Stimulated activated CD4-positive, alpha-beta T cell treated with anti-CD3 and anti-CD28 coated beads, Interleukin-1b, Interleukin-23, amount 100 ng/mL, for 4 hours (primary cell): Measurements from ENCODE around the gene C2.
"Not testable (repeated sequence)": the region's sequence is repeated elsewhere in the genome, so short reads cannot be mapped to it uniquely, and the experiment has no call there.

Experiments used
- DNase-seq, 2 donors: peaks; one replicate each; pipeline ENCODE4 v3.0.0-alpha.2; 2020; ENCODE audit warnings: low read depth in 2 of 2

The C2 gene

DNA sequence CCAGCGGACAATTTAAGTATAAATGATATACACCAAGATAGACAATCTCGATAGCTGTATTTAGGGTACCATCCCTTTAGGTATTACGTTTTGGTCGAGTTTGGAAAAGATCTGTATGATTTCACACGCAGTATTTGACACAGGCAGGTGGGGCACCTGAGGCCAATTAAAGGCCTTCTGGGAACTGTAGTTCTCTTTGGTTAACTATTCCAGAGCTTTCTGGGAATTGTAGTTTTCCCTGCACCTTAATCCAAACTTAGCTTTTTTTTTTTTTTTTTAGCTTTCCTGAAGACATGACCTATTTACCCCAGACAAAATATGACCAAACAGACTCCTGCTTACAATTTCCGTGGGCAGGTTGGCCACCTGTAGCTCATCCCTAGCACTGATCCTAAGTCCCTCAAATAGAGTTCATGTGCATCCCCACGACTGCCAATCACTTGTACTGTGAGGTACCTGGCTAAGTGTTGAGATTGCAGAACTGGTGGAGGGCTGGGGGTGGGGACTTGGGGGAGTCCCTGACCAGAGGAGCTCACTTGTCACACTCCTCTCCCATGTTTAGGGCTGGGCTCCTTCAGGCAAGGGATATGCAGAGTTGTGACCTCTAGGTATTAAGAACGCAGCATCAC lies 29.0 kb upstream of the C2 start:
- no peak for DNase-seq

DNA sequence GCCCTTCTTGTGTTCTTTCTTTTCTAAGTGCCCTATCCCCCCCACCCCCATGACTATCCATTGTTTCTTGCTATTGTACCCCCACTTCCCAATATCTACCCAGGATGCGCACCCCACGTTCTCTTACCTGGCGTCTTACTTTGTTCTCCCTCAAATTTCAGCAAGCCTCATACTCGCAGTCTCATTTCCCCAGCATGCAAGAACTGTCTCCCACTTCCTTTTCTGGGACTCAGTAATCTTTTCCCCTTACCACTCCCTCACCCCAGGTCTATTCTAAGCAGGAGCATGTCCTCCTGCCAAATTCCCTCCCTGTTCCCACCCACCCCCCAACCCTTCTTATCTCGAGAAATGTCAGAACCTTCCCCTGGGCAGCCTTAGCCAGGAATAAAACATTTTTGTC lies 28.3 kb upstream of the C2 start:
- DNase-seq, result no peak

DNA sequence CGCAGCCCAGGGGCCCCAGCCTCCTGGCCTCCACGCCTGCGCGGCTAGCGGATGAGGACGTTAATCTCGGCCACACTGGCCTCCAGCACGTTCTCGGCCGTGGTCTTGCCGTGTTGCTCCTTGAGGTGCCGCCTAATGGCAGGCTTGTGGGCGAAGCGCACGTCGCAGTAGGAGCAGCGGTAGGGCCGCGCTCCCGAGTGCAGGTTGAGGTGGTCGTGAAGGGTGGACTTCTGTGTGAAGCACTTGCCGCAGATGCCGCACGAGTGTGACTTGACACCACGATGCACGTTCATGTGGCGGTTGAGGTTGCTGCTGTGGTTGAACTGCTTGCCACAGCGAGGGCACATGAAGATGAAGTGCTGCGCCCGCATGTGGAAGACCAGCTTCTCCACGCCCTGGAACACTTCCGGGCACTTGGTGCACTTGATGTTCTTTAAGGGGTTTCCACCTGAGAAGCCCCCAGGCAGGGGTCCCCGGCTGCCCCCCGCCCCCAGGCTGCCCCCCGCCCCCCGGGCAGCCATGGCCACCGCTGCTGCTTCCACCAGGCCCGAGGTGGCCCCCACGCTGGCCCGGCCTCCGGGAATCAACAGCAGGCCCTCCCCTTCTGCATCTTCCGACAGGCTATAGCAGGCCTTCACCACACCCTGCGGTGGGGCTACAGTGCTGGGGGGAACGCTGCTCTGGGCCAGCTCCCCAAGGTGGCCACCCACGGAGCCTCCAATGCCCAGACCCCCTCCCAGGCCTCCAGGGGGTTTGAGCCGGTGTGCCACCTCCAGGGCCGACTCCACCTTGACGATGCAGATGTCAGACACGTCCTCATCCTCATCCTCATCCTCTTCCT lies 27.4 kb upstream of the C2 start:
- DNase-seq, result no peak

DNA sequence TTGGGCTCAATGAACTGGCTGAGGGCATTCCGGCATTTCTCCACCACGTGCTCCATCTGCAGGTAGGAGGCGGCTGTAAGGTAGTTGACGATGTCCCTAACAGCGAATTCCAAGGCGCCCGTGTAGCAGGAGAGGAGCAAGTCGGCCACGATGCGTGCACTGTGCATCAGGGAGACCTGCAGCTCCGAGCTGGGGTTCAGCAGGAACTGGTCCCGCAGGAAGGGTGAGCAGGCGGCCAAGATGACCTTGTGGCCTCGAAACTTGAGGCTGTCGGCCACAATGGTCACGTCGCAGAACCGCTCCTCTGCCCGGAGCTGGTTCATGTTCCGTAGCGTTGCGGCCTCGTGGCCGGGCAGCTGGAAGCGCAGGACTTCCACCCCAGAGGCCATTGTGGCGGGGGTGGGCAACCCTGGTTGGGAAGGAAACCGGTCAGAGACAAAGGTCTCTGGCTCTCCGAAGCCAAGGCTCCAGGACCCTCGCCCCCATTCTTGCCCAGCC lies 26.6 kb upstream of the C2 start:
- DNase-seq, result no peak

DNA sequence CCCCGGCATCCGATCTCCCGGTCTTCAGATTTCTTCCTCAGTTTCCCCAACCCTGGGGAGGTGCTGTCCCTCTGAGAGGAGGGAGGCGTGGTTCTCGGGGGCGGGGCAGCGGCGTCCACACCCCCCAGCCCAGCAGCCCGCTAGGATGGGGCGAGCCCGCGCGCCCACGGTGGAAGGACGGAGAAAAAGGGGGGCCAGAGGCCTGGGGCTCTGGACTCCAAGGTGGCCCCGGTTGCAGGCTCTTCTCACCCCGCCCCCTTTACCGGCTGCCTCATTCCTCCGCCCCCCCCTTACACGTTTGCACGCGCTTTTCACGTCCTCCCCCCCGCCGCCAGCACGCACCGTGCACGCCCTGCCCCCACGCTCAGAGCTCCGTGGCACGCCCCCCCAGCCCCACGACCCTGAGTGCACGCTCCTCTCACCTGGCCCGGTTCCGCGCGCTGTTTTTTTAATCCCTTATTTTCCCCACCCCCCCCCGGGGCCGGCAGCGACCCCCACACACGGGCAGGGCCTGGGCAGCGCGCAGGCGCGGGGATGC lies 26.0 kb upstream of the C2 start:
- DNase-seq, result peak; percentile 61 to 66

DNA sequence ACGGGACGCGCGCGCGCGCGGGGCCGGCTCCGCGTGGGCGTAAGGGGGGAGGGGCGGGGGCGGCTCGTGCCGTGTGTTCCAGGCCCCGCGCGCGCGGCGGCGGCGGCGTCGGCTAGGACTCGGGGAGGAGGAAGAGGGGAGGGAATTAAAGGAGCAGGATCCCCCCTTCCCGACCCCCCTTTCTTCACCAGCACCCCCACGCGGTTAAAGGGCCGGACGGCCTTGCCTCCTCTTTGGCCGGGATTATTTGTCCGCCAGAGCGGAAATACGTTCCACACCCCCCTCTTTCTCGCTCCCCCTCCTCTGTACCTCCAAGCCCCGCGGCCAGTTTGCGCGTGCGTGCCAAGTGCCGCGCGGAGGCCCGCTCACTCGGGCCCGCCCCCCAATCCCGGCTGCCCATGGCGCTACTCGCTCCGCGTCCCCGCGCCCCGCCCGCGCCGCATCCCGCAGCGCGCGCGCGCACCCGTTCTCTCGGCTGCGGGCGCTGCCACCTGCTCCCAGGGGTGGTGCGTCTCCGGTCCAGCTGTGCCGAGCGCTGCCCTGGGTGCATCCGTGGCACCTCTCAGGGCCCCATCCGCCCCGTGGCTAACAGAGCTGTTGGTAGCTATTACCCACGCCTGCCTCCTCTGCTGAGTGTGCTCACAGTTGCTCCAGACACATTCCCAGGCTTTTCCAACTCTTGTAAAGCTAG lies 25.4 kb upstream of the C2 start, which contains the start of gene ZBTB12:
TSS of gene ZBTB12 (minus strand) at position 134 of the 691 bp plus-strand sequence. CDS start 781 bp downstream, outside the sequence.
- peak; percentile 76 to 81 for DNase-seq

DNA sequence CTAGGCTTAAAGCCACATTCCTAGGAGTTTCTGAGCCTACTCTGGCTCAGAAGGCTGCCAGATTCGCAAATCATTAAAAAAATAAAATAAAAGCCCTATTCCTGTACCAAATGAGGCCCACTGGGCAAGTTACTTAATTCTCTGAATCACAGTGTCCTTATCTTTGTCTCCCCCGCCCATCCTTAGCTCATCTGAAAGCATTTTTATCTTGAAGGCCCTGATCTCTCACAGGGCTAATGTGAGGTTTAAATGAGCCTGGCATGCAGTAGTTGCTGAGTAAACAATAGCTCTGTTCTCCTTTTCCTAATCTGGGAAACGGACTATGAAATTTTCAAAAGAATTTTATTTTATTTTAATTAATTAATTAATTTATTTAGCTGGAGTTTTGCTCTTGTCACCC lies 23.6 kb upstream of the C2 start:
- DNase-seq, result no peak

DNA sequence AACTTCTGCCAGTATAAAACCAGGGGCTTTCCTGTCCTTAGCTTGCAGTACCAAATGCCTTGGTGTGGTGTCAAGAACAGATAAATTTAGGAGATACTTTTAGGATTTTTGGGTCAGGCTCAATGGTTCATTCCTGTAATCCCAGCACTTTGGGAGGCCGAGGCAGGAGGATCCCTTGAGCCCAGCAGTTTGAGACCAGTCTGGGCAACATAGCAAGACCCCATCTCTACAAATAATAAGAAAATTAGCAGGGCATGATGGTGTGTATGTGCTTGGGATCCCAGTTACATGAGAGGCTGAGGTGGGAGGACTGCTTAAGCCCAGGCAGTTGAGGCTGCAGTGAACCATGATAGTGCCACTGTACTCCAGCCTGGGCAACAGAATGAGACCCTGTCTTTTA lies 22.5 kb upstream of the C2 start:
- no peak for DNase-seq

DNA sequence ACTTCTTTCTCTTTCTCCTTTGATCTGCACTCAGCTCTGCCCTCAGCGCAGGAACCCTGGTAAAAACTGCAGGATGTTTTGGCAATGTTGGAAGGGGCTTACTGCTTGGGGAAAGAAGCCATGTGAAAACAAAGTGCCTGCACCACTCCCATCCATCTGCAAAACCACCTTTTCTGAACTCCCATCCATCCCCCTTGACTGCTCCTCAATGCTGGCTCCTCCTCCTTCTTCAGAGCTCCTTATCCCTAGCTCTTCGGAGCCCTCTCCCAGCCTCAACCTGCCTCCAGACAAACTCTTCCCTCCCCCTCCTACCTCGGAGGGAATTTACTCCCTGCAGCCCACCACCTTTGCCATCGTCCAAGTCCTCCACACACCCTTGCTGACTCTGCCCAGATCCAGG lies 21.4 kb upstream of the C2 start:
- DNase-seq, result no peak

DNA sequence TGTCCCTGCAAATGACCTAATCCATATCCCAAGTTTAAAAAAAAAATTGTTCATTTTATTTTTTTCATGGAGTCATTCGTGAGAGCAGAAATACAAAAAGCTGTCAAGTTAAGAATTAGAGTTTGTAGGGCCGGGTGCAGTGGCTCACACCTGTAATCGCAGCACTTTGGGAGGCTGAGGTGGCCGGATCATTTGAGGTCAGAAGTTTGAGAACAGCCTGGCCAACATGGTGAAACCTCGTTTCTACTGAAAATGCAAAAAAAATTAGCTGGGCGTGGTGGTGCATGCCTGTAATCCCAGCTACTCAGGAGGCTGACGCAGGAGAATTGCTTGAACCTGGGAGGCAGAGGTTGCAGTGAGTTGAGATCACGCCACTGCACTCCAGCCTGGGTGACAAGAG lies 20.8 kb upstream of the C2 start:
- DNase-seq, result not testable (repeated sequence)

DNA sequence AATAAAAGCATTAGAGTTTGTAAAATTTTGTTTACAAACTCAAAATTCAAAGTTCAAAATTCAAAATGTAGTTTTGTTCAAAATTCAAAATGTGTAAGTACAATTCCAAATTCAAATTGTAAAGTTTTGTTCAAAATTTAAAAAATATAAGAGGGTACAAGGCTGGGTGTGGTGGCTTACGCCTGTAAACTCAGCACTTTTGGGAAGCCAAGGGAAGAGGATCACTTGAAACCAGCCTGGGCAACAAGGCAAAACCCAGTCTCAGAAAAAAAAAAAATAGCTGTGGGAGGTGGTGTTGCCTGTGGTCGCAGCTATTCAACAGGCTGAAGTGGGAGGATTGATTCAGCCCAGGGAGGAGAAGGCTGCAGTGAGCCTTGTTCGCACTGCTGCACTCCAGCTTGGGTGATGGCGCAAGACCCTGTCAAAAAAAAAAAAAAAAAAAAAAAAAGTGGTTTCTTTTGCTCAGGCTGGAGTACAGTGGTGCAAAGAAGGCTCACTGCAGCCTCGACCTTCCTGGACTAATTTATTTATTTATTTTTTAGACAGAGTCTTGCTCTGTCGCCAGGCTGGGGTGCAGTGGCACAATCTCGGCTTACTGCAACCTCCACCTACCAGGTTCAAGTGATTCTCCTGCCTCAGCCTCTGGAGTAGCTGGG lies 20.2 kb upstream of the C2 start:
- no peak for DNase-seq

DNA sequence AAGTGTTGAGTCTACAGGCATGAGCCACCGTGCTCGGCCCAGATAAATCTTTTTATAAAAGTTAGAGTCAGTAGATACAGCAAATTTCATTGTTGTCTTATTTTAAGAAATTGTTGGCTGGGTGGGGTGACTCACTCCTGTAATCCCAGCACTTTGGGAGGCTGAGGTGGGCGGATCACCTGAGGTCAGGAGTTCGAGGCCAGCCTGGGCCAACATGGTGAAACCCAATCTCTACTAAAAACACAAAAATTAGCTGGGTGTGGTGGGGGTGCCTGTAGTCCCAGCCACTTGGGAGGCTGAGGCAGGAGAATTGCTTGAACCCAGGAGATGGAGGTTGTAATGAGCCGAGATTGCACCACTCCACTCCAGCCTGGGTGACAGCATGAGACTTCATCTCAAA lies 19.3 kb upstream of the C2 start:
- DNase-seq, result not testable (repeated sequence)

DNA sequence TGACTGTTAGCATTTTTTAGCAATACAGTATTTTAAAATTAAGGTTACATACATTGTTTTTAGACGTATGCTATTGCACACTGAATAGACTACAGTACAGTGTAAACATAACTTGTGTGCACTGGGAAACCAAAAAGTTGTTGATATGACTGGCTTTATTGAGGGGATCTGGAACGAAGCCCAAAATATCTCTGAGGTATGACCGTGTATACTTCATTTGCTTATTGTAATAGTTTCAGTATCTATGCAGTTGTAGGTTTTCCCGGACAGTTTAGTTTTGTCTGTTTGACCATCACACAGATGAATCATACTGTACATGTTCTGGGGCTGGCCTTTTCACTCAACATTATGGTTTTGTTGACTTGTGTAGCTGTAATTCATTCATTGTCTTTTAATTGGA lies 18.7 kb upstream of the C2 start:
- DNase-seq, result no peak

DNA sequence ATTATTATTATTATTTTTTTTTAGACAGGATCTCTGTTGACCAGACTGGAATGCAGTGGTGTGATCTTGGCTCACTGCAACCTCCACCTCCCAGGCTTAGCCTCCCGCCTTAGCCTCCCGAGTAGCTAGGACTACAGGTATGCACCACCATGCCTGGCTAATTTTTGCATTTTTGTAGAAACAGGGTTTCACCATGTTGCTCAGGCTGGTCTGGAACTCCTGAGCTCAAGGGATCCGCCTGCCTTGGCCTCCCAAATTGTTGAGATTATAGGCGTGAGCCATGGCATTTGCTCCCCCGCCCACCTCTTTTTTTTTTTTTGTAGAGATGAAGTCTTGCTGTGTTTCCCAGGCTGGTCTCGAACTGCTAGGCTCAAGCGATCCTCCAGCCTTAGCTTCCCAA lies 18.2 kb upstream of the C2 start:
- not testable (repeated sequence) for DNase-seq

DNA sequence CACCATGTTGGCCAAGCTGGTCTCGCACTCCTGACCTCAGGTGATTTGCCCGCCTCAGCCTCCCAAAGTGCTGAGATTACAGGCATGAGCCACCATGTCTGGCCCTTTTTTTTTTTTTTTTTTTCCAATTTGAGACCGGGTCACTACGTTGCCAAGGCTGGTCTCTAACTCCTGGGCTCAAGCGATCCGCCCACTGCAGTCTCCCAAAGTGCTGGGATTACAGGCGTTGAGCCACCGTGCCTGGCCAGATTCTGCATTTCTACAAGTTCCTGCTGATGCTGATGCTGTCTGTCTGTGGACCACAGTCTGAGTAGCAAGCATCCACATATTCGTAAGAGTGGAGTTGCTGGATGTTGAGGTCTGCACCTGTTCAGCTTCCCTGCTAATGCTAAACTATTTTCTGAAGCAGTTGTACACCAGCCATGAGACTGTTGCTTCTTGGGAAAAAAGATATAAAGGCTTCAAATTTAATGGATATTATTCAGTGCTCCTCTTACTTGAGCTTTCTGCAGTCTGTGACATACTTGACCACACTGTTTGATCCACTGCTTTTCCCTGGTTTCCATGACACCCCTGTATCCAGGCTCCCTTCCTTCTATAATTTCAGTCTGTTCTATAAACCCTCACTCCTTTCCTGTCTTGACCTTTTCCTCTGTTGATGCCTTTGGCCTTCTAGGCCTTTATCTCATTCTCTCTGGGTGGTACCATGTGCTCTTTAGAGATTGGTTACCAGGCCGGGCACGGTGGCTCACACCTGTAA lies 15.5 kb upstream of the C2 start:
- DNase-seq, result no peak

DNA sequence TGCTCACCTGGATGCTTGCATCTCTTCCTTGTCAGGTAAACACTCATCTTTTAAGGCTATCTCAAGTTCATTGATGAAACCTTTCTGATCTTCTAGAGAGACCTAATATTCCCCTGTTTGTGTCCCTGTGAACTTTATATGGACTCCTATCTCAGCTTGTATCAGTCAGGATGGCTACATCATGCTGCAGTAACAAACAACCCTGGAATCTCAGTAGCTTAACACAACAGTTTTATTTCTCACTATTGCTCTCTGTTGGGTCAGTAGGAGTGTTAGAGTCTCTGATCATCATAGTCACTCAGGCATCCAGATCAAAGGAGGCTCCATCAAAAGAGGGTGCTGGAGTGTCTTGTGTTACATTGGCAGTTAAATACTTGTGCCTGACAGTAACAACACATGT lies 12.2 kb upstream of the C2 start:
- no peak for DNase-seq

DNA sequence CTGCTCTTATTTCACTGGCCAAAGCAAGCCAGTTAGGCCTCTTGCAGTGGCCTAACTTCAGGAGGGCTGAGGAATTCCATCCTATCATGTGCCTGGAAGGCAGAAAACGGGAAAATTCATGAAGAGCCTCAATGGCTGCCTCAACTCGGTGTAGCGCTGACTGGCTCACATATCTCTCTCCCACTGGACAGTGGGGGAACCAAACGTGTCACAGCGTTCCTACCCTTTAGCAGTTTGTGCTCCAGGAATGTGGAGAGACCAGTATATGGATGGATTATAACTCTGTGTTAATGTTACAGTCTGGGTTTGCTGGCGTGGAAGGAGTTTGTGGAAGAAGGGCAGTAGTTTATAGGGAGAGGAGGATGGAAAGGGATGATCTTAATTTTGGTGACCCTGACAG lies 11.8 kb upstream of the C2 start:
- DNase-seq, result no peak

DNA sequence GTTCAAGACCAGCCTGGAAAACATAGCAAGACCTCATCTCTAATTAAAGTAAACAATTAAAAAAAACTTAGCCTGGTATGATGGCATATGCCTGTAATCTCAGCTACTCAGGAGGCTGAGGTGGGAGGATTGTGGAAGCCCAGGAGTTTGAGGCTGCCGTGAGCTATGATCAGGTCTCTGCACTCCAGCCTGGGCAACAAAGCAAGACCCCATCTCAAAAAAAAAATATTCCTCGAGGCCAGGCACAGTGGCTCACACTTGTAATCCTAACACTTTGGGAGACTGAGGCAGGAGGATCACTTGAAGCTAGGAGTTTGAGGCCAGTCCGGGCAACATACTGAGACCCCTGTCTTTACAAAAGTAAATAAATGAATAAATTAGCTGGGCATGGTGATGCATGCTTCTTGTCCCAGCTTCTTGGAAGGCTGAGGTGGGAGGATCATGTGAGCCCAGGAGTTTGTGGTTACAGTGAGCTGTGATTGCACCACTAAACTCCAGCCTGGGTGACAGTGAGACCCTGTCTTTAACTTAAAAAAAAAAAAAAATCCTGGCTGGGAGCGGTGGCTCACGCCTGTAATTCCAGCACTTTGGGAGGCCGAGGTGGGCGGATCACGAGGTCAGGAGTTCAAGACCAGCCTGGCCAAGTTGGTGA lies 9.3 kb upstream of the C2 start:
- DNase-seq, result no peak

DNA sequence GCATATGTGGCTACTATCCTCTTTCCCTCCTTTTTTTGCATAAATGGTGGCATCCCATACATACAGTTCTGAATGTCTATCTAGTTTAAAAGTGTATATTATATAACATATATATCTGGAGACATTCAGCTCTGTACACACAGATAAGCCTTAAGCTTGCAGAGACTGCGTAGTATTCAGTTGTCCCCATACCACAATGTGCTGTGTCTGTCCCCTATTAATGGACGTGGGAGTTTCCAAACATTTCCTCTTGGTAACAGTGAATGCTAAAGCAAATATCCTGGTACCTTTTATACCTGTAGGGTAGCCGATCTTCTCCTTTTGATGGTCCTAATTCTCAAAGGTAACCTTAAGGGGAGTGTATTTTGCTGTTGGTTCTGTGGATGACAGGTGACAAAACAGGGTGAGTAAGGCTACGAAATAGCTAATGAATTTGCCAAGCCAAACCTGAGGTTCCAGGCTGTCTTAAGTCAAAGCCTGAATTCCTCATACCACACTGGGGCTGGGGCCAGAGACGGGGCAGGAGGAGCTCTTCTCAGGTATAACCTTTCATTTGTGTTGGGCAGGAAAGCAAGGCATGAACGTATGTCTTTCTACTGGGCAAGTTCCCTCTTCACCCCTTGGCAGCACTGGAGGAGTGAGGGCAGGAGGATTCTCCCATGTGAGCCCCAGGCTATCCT lies 7.8 kb upstream of the C2 start:
- DNase-seq, result no peak

DNA sequence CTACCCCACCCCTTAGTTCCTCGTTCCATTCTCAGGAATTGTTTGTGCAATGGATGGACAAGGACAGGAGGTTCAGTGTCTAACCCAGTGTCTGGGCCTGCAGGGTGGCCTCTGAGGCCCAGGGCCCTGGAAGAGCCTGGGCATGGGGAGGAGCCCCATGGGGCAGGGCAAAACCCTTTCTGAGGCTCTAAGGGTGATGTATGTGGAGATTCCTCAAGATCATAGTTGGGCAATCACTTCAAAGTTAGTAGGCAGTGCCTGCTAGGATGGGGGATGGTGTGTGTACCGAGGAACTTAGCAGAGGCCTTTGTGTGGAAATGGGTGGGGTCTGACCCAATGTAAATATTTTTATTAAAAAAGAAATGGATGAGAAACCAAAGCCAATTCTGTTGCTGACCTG lies 6.7 kb upstream of the C2 start:
- no peak for DNase-seq
